G401 (cell line): ENCODE results near the gene KIF18B. TPM values are rescaled to one million over a fixed set of nuclear protein-coding genes. Genes with fewer than 3 reads are reported as not detected.
"Not testable (repeated sequence)": the region's sequence is repeated elsewhere in the genome, so short reads cannot be mapped to it uniquely, and the experiment has no call there.

ENCODE experiments used
- DNase-seq: peaks from one replicate; pipeline ENCODE4 v3.0.0-alpha.2; 2015; ENCODE audit warnings: low spot score
- in situ Hi-C: cut with HindIII; loops from 2 replicates; pipeline ENCODE4 v1.10.0; 2016; ENCODE audit warnings: low sequenced_read_pairs, mixed read lengths
- total RNA-seq: library from RNA; depleted of rRNA; stranded (reverse); fragments of >200 nt; shearing (Covaris generic); gene quantifications from 2 replicates; pipeline ENCODE4 v1.2.3, GENCODE V29; 2014

KIF18B gene
- total RNA-seq, 1 experiment from 2014 or later = 24.4 TPM

DNA sequence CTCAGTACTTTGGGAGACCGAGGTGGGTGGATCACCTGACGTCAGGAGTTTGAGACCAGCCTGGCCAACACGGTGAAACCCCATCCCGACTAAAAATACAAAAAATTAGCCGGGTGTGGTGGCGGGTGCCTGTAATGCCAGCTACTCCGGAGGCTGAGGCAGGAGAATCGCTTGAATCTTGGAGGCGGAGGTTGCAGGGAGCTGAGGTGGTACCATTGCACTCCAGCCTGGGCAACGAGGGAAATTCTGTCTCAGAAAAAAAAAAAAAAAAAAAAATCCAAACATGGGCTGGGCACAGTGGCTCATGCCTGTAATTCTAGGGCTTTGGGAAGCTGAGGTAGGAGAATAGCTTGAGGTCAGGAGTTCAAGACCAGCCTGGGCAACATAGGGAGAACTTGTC, 1.9 kb downstream of the KIF18B start:
- in situ Hi-C loops, DNase-seq: not testable (repeated sequence)

DNA sequence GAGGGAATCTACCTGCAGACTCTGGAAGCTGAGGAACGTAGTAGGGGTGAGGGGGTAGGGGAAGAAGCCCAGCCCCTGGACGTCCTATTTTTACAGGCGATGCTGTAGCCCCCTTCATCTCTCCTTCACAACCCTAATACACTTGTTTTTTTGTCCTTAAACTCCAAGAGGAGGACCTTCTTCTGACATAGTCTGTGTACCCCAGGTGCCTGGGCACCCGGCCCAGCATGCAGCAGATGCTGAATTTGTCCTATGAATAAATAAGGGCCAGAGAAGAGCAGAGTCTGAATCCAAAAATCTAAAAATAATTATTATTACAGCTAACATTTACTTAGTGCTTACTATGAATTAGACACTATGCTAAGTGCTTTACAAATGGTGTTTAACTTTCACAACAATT, 5.1 kb downstream of the KIF18B start:
- peak; percentile 35 for DNase-seq
- in situ Hi-C loops = no loop called here

DNA sequence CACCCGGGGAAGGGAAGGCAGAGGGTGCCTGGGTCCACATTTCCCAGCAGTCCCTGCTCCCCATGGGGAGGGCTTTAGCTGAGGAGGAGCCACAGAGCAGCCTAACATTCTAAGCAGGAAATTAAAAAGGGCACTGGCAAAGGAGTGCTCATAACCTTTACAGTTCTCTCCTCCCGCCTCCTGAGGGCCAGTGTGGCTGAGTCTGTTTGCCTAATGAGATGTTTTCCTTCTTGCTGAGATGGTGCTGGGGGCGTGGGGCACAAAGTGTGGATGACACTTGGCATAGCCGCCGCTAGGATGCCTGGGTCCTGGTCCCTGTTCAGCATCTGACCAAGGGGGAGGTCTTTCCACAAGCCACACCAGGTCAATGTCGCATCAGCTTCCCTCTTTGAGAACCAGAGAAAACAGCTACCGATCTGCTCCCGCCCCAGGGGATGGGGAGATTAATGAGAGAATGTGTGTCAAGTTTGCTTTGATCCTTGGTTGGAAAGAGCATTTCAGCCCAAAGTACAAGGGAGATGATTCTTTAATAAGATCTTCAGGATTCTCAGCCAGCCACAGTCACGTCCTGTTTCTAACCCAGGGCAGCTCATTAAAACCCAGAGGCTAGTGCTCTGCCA, 5.8 kb downstream of the KIF18B start:
- in situ Hi-C loops = no loop called here
- no peak for DNase-seq

DNA sequence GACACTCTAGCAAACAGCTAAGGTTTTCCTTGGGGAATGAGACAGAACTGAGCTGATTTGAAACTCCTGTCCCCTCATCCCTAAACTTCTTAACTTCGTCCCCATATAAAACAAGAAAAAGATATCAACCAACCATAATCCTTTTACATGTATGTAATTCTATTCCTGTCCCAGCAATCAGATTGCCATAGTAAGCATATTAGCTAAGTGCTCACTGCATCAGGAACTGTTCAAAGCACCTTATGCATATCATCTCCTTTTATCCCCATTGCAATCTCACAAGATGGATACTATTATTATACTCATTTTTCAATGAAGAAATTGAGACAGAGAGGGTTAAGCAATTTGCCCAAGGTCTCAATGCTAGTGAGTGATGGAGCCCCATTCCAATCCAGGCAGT, 6.8 kb downstream of the KIF18B start:
- in situ Hi-C loops = no loop called here
- DNase-seq = no peak

DNA sequence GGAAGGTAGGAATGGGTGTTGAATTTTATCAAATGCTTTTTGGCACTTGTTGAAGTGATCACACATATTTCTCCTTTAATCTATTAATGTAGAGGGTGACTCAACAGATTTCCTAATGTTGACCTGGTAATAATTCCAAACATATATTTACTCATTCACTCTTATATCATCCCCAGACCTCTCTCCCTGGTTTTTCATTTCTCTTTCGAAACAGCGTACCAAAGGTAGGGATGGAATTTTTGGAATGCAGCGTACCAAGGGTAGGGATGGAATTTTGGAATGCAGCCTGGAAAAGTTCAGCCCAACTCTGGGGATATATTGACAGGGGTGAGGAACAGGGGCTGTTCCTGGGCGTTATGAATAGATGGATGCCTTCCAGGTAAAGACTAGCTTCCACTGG, 7.3 kb downstream of the KIF18B start:
- no peak for DNase-seq
- in situ Hi-C loops = no loop called here

DNA sequence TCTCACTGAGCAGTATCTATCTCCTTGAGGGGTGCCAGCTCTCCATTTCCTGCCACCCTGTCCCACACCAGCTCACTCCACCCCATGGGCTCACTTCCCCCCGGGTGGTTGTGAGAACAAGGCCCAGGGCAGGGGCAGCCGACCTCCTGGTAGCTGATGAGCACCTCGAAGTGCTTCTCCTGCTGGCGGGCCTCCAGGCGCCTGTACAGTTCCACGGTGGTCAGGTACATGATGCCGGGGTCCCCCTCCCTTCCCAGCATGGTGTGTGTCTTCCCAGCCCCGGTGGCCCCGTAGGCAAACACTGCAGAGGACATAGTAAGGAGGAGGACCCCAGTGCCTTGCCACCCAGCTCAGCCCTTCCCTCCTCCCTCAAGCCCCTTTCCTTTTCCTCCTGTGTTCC, 12.5 kb downstream of the KIF18B start:
- DNase-seq = no peak
- in situ Hi-C loops = no loop called here

DNA sequence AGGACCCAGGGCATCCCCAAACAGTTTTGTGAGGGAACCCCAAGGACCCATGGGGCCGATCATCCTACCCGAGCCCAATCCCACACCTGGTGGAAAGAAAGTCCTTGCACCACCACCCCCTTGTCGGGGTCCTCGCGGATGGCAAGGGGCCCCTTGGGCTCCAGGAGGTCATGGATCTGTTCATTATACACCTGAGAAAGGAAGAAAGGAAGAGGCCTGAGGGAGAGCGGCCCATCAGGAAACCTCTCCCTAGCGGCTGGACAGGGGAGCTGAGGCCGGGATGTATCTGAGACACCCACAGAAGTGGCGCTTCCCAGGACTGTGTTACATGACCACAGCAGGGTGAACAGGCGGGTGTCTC, 12.8 kb downstream of the KIF18B start:
- in situ Hi-C loops = no loop called here
- no peak for DNase-seq

DNA sequence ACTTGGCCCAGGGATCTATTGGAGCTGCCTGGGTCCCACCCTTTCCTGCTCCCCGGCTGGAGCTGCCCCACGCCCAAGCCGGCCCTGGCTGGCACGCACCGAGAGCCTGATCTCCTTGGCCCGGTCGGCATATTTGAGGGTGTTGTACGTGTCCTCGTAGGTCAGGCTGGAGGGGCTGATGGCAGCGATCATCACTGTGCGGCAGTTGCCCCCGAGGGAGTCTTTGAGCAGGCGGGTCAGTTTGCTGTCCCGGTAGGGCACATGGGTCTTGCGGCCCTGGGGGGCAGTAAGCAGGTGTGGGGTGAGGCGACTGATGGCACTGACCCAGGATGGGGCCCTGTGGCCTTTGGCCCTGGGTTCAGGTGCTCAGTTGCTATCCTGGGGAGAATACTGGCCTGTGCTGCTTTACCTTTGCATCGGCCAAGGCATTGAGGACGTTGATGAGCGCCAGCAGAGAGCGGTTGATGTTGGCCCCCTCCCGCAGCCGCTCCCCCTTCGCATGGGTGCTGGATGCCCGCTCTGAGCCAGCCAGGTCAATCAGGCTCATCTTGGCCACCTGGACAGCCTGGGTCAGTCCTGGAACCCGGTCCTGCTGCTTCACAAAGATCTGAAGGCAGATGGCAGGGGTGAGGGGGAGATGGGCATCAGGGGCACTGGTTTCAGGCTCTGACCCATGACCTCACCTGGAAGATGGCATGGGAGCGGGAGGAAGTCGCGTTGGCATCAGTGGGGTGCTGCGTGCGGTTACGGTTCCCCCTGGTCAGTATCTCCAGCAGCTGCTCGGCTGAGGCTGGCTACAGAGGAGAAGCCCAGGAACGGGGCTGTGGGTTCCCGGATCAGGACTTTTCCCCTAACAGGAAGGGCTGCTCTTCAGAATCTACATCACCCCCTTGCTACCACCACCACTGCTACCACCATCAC, 13.5 kb downstream of the KIF18B start:
- in situ Hi-C loops = no loop called here
- DNase-seq = no peak

DNA sequence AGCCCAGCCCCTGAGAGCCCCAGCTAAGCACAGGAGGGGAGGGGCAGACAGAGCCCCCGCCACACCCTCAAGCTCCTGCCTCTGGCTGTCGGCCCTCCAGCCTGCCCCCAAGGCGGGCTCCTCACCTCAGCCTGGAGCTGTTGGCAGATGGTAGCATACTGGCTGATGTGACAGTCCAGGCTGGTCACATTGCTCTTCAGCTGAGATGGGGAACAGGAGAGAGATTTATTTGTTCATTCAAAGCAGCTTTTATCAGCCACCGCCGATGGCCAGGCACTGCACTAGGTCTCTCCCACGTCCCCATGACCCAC, 14.8 kb downstream of the KIF18B start:
- in situ Hi-C loops = no loop called here

DNA sequence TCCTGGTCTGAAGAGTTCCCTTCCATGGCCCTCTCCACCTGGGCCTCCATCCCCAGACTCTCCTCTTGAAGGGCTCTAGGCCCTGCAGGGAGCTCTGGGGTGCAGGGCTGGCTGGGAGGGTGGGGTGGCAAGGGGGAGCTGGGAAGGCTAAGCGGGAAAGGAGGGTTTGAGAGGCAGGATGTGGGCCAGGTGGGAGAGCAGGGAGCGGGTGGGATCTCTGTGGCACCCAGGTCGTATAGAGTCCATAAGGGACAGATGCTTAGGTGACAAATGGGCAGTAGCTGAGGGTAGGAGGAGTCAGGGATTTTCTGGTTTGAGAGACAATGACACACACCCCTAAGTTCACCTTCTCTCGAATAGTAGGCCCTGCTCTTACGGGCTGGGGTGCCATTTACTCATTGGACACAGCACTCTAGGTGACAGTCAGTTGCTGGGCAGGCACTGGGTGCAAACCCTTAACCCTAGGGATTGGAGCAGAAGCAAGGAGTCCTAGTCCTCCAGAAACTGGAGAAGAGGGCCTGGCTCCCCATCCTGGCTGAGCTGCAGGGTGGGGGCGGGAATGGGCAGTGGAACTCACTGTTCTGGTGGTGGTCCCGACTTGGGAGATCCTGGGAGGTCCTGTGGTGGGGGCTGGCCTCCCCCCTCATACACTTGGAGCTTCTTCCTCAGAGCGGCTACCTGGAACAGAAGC, 15.3 kb downstream of the KIF18B start:
- no peak for DNase-seq
- in situ Hi-C loops = no loop called here

More for the DNA sequence above, 14.8 kb downstream of the KIF18B start:
- no peak for DNase-seq

DNA sequence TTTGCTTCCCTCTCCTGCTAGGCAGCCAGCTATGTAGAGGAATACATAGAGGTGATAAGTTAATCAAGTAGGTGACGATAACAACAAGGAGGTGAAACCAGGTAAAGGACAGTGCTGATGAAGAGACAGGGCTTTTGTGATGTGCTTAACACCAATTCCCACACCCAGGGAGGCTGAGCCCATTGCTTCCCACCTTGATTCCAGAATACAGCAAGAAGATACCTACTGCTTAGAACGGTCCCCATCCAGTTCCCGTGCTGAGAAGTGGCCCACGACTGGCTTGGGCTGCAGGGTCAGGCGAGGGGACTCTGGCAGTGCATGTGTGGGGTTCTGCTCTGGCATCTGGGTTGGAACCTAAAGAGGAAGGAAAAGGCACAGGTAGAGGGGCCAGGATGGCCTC, 16.2 kb downstream of the KIF18B start:
- no peak for DNase-seq
- in situ Hi-C loops = no loop called here

DNA sequence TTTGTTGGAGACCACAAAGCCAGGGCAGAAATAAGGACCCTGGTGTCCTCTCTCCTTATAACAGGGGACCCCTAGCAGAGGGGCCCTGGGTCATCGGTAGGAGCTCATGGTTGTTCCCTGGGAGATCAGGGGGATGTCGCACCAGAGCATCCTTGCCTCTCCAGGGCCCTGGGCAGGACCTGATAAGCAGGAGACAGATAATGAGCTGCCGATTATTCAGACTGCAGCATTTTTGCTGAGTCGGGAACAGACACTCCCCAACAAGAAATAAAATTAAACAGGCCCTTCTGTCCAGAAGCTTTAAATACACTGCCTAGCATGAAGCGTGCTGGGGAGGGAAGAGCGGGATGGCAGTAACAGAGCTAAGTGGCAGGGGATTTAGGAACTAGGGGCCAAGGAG, 16.9 kb downstream of the KIF18B start:
- in situ Hi-C loops = no loop called here
- no peak for DNase-seq

DNA sequence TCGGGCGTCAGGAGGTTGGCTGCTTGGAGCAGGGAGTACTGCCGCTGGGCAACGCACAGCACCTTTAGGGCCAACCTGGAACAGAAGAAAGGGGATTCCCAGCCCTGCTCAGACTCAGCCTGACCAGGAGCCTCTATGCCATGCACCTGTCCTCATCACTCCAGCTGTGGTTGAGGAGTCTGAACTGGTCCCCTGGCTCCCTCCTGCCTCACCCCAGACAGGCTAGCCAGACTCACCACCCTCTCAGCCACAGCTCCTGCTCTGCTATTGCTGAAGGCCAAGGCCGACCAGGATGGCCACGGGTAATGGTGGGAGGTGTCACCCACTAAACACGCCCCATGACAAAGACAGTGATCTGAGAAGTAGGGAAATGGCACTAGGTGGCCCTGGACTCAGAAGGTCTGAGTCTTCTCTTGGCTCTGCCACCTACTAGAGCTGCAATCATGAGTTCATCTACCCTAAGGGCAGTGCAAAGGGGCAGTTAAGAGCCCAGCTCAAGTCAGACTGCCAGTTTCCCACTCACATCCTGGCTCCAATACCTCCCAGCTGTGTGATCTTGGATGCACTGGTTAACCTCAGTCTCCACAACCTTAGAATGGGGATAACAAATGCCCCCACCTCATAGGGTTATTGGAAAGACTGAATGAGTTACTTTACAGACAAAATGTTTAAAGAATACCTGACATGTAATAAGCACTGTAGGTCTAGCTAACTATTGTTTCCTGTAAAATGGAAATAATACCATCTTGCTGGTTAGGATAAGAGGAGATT, 18.4 kb downstream of the KIF18B start:
- in situ Hi-C loops = no loop called here
- no peak for DNase-seq

DNA sequence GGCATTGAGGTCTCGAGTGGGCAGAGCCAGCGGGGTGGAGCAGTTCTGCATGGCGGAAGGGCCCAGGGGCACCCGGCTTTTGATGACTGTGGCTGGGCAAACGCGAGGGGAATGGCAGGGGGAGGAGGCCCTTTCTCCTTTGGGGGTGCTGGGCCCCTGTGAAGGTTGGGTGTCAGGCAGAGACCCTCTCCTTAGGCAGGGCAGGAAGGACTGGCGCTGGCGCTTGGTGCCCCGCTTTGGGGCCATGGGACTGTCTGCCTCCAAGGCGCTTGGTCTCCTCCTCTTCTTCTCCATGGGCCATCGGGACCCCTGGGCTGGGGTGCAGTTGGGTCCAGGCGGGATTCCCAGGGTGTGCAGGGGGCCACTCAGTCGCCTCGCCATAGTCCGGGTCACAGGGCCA, 19.4 kb downstream of the KIF18B start:
- no peak for DNase-seq
- in situ Hi-C loops = no loop called here

DNA sequence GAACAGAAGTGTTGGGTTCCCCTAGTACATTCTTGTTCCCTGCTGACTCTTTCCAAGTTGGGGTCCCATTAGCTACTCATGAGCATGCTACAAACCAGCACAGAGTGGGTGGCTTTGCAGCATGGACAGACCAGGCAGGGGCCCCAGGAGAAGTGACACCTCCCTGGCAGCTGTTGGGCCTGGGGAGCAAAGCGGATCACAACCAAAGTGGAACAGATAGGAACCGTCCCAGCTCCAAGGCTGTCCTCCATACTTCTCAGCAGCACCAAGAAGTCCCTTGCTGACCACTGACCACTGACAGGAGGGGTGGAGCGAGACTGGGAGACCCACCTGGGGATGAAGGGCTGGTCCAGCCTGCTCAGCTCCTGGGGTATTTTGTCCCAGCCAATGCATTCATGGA, 19.9 kb downstream of the KIF18B start:
- DNase-seq = no peak
- in situ Hi-C loops = no loop called here

DNA sequence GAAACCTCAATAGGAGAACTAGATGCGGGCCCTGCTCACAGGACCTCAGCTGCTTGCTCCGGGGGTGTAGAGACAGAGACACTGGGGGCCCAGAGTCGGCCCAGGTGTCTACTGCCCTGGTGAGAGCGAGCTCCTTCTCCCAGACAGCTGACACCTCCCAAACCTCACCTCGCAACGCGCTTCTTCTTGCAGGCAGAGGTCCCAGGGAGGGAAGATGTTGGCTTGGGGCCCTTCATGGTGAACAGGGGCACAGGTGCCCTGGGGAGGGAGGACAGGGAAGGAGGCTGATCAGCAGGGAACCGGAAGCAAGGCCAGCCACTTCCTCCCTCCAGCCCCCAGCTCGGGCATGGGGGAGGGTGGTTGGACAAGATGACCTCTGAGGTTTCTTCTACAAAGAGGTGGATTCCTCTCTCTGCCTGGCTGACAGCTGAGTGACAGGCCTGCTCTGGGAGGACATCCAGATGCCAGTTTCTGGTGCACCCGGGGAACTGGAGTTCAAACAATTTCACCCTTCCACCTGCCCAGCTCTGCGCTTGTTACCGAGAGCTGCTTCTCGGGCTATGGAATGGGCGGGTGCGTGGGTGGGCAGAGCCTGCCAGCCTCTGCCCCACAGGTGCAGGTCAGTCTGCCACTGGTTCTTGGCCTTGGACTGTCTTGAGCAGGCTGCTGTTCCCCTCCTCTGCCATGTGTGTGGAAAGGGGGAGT, 20.6 kb downstream of the KIF18B start:
- in situ Hi-C loops = no loop called here
- no peak for DNase-seq

DNA sequence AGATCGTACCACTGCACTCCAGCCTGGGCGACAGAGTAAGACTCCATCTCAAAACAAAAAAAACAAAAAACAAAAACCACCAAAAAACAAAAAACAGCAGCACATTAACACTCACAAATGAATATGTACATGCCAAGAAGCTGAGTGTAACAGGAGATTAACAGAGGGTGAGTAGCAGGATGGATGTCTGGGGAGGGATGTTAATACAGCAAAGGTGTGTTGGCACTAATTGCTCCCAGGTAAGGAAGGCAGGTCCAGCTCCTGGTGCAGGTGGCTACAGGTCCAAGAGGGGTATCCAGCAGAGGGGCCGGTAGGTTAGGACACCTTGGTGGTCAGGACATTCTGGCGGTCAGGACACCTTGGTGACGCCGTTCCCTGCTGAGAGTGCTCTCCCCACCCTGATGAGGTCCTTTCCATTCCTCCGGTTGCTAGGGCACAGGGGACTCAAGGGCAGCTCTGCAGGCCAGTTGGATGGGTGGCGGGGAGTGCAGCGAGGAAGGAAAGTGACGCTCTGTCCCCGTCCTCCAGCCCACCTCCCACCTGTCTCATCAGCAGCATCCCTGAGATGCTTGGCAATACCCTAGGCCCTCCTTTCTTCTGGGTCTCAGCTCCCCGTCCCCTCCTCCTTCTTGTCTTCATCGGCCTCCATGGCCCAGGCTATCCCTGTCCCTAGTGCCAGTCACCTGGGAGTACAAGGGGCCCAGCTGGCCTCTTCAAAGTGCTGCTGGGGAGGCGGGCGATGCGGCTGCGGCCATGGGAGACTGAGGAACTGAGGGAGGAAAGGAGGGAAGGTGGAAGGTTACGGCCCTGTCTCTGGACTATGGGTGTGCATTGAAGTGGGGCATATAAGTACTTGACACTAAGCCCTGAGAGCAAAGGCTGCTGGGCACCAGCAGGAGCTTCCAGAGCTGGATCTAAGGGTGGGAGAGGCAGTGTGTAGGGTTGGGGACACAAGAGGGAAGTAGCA, 21.6 kb downstream of the KIF18B start:
- in situ Hi-C loops = no loop called here
- DNase-seq = no peak

DNA sequence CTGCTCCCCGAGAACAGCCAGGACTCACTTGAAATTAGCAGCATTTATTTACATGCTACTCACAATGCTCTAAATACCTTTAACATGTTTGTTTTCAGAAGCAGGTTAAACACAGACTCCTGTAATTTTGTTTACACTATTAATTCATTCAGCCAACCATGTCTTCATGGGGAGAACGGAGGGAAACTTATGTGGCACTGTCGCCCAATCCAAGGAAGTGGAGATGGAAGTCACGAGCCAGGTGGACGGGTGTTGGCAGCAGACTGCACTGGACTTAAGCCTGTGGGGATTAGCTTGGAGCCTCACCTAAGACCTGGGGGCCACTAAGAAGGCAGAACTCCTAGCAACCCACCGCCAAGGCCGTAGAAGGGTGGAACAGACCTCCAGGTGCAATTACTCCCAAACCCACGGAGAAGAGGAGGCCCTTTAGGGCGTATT, 23.4 kb downstream of the KIF18B start:
- no peak for DNase-seq
- in situ Hi-C loops = no loop called here
